ENCODE measurements around the gene WSB2.
A peak's percentile ranks its signal among the peaks of the same experiment; 100 is the strongest.

WSB2 gene

DNA sequence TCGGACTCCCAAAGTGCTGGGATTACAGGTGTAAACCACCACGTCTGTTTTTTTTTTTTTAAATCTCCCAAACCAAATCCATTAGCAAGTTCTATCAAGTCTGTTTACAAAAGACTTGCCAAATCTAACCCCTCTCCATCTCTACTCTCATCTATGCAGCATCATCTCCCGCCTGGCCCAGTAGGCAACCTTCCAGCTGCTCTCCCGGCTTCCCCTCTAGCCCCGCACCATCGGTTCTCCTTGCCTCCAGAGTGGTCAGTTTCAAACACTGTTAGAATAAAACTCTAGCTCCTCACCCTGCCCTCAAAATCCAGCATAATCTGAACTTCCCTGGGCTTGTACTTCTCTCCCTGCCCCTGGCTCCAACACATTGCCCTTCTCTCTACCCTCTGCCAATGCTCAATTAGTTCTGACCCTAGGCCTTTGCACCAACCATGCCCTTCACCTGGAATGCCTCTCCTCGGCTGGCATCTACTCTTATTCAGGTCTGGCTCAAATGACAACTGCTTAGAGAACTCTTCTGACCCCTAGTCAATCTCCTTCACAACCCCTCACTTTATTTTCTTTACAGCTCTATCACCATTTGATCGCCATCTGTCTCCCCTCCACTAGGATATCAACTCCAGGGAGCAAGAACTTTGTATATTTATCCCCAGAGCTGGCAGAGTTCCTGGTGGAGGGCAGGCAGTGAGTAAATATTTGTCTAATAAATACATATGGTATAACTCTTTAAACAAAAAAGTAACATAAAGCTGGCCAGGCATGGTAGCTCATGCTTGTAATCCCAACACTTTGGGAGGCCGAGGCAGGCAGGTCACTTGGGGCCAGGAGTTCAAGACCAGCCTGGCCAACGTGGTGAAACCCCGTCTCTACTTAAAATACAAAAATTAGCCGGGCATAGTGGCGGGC is 4.9 kb downstream of the WSB2 start:
- H3K4me3 ChIP-seq (ENCODE audit: low read depth, low read length), result no peak overlapping the region
- TF ChIP-seq, protein P1, sequence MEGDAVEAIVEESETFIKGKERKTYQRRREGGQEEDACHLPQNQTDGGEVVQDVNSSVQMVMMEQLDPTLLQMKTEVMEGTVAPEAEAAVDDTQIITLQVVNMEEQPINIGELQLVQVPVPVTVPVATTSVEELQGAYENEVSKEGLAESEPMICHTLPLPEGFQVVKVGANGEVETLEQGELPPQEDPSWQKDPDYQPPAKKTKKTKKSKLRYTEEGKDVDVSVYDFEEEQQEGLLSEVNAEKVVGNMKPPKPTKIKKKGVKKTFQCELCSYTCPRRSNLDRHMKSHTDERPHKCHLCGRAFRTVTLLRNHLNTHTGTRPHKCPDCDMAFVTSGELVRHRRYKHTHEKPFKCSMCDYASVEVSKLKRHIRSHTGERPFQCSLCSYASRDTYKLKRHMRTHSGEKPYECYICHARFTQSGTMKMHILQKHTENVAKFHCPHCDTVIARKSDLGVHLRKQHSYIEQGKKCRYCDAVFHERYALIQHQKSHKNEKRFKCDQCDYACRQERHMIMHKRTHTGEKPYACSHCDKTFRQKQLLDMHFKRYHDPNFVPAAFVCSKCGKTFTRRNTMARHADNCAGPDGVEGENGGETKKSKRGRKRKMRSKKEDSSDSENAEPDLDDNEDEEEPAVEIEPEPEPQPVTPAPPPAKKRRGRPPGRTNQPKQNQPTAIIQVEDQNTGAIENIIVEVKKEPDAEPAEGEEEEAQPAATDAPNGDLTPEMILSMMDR (IDR thresholded peaks at IDR 0.05; ENCODE audit: low read depth, low read length), result no peak
- H3K27ac ChIP-seq, result no peak overlapping the region
- H3K9me3 ChIP-seq (ENCODE audit: severe bottlenecking), result no peaks in the 10 kb centered on the region
- no peak for DNase-seq
- peaks cover 15% of the 10 kb centered on the region for H3K36me3 ChIP-seq
- H3K27me3 ChIP-seq (ENCODE audit: insufficient read depth, low read depth, severe bottlenecking), result no peaks in the 10 kb centered on the region

GRCh38 chr12:118055144-118055557 is 5.8 kb downstream of the WSB2 start:
- Histone ChIP-seq H3K4me3 (ENCODE audit: low read depth, low read length) (no peak overlapping the region), H3K36me3 (peaks cover 24% of the 10 kb centered on the region), H3K27me3 (ENCODE audit: insufficient read depth, low read depth, severe bottlenecking) (no peaks in the 10 kb centered on the region), H3K9me3 (ENCODE audit: severe bottlenecking) (no peaks in the 10 kb centered on the region), H3K27ac (no peak overlapping the region)
- TF ChIP-seq, protein P1 (IDR thresholded peaks at IDR 0.05; ENCODE audit: low read depth, low read length), result peak; percentile 81
- peak; percentile 70 for DNase-seq

GRCh38 chr12:118053071-118053985 is 7.7 kb downstream of the WSB2 start:
- DNase-seq, result no peak
- H3K4me3 ChIP-seq (ENCODE audit: low read depth, low read length), result no peak overlapping the region
- TF ChIP-seq, protein P1 (IDR thresholded peaks at IDR 0.05; ENCODE audit: low read depth, low read length), result no peak
- H3K36me3 ChIP-seq, result peaks cover 38% of the 10 kb centered on the region
- H3K27me3 ChIP-seq (ENCODE audit: insufficient read depth, low read depth, severe bottlenecking), result no peaks in the 10 kb centered on the region
- no peaks in the 10 kb centered on the region for H3K9me3 ChIP-seq (ENCODE audit: severe bottlenecking)
- no peak overlapping the region for H3K27ac ChIP-seq

DNA sequence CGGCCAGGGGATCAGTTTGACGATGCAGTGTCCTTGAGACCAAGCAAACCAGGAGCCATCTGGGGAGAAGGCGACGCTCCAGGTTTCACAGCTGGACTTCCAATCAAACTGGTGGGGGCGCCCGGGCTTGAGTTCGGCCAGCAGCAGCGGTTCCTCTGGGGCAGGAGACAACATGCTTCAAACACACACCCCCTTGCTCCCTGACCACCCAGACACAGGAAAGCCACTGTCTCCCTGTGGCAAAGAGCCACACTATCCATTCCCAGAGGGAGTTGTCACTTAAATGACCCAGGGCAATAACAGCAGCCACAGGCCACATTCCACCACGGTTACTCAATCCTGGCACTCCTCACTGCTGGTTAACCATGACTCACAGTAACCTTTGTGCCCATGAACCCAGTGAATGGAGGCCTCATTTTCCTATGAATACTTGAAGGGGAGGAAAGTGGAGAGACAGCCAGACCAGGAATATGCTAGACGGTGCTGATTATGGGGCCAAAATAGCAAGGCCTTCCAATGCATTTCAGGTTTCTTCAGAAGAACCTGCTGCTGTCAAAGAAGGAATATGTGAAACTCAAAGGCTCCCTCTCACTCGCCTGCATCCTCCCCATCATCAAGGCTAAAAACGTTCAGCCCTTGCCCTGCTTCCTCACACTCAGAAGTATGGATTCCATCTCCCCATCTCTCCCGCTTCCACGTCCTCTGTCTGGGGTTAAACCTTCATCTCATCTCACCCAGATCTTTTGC is 8.5 kb downstream of the WSB2 start:
- Histone ChIP-seq H3K27ac (no peak overlapping the region), H3K9me3 (ENCODE audit: severe bottlenecking) (no peaks in the 10 kb centered on the region), H3K36me3 (peaks cover 38% of the 10 kb centered on the region), H3K4me3 (ENCODE audit: low read depth, low read length) (no peak overlapping the region), H3K27me3 (ENCODE audit: insufficient read depth, low read depth, severe bottlenecking) (no peaks in the 10 kb centered on the region)
- no peak for DNase-seq
- TF ChIP-seq, protein P1 (IDR thresholded peaks at IDR 0.05; ENCODE audit: low read depth, low read length), result no peak

Measured in WERI-Rb-1 (cell line).